Hepatocyte (in vitro differentiated cells): ENCODE data around the gene DIS3L2. TPM values are rescaled to one million over a fixed set of nuclear protein-coding genes. Genes with fewer than 3 reads are reported as not detected.

ENCODE experiments used
- DNase-seq: peaks from one replicate; pipeline ENCODE4 v3.0.0-alpha.2; 2016; ENCODE audit warnings: low spot score
- H2AFZ ChIP-seq: fragments of 200-600 bp; sonication (generic); 2 replicates; pipeline ENCODE4 v1.6.0; 2016; ENCODE audit warnings: antibody characterized with exemption, mild to moderate bottlenecking
- H3K27ac ChIP-seq: fragments of 200-600 bp; sonication (generic); 2 replicates; pipeline ENCODE4 v1.5.1; 2016; ENCODE audit warnings: mild to moderate bottlenecking
- H3K27me3 ChIP-seq: fragments of 200-600 bp; sonication (generic); 2 replicates; pipeline ENCODE4 v1.6.1; 2016
- H3K36me3 ChIP-seq: fragments of 200-600 bp; sonication (generic); replicated peaks from 2 replicates; pipeline ENCODE4 v1.5.1; 2016; ENCODE audit warnings: low read depth; ENCODE audit not compliant: insufficient read depth
- H3K4me1 ChIP-seq: fragments of 200-600 bp; sonication (generic); 2 replicates; pipeline ENCODE4 v1.5.1; 2016; ENCODE audit warnings: mild to moderate bottlenecking, moderate library complexity; ENCODE audit not compliant: insufficient read depth
- H3K4me2 ChIP-seq: fragments of 200-600 bp; sonication (generic); 2 replicates; pipeline ENCODE4 v1.6.0; 2016
- H3K4me3 ChIP-seq: fragments of 200-600 bp; sonication (generic); 2 replicates; pipeline ENCODE4 v1.5.1; 2016; ENCODE audit warnings: mild to moderate bottlenecking
- H3K79me2 ChIP-seq: fragments of 200-600 bp; sonication (generic); 2 replicates; pipeline ENCODE4 v1.6.0; 2017; ENCODE audit warnings: mild to moderate bottlenecking
- H3K9me2 ChIP-seq: fragments of 200-600 bp; sonication (generic); replicated peaks from 2 replicates; pipeline ENCODE4 v1.6.0; 2017; ENCODE audit warnings: mild to moderate bottlenecking; ENCODE audit not compliant: insufficient read depth
- H3K9me3 ChIP-seq: fragments of 200-600 bp; sonication (generic); 2 replicates; pipeline ENCODE4 v1.5.1; 2016; ENCODE audit warnings: low read depth, mild to moderate bottlenecking
- H4K20me1 ChIP-seq: fragments of 200-600 bp; sonication (generic); 2 replicates; pipeline ENCODE4 v1.6.0; 2016; ENCODE audit warnings: mild to moderate bottlenecking; ENCODE audit not compliant: insufficient read depth, poor library complexity, severe bottlenecking
- CTCF ChIP-seq: fragments of 200-600 bp; sonication (generic); IDR thresholded peaks from 2 replicates; pipeline ENCODE4 v1.5.1; 2016; ENCODE audit warnings: antibody characterized with exemption, mild to moderate bottlenecking; ENCODE audit not compliant: poor library complexity
- EZH2 ChIP-seq: fragments of 200-600 bp; sonication (generic); IDR thresholded peaks from 2 replicates; pipeline ENCODE4 v1.6.1; 2016; ENCODE audit warnings: antibody characterized with exemption, mild to moderate bottlenecking, borderline replicate concordance
- EZH2phosphoT487 ChIP-seq: fragments of 200-600 bp; sonication (generic); IDR thresholded peaks from one replicate; pipeline ENCODE4 v1.6.1; 2018; ENCODE audit warnings: antibody characterized with exemption, mild to moderate bottlenecking, low read depth, moderate library complexity; ENCODE audit not compliant: unreplicated experiment, severe bottlenecking
- WGBS: methylation state at CpG from one replicate; pipeline ENCODE4 v1.1.6; 2016; ENCODE audit warnings: low lambda C conversion rate; ENCODE audit errors: missing lambda C conversion rate; 5-methylcytosine and 5-hydroxymethylcytosine counted together
- polyA plus RNA-seq: library from polyadenylated mRNA; unstranded; fragments of >200 nt; fragmentation: Nextera tagmentation; extraction: Ambion mirVana; gene quantifications from 2 replicates; pipeline ENCODE4 v1.2.1, GENCODE V29; 2016
- total RNA-seq: library from RNA; depleted of rRNA; stranded (reverse); fragments of >200 nt; gene quantifications from 2 replicates; pipeline ENCODE4 v1.2.3, GENCODE V29; 2014

DIS3L2 gene
- total and polyA plus RNA-seq, 2 experiments from 2014 or later, result 19.5 to 20.0 TPM

GRCh38 chr2:231998046-231998445 lies 36.5 kb downstream of the DIS3L2 start:
- Histone ChIP-seq H3K36me3 (no peaks in the 10 kb centered on the region), H3K4me1 (no peaks in the 10 kb centered on the region), H3K27ac (no peak overlapping the region), H3K4me2 (no peak overlapping the region), H3K4me3 (no peak overlapping the region), H4K20me1 (no peaks in the 10 kb centered on the region), H3K9me2 (no peaks in the 10 kb centered on the region), H3K27me3 (no peaks in the 10 kb centered on the region), H2AFZ (no peak overlapping the region), H3K9me3 (no peaks in the 10 kb centered on the region), H3K79me2 (peaks cover 65% of the 10 kb centered on the region)
- TF ChIP-seq CTCF (no peak), EZH2 (no peak), EZH2phosphoT487 (no peak)
- DNase-seq, result no peak

- Histone ChIP-seq H3K9me2 (no peaks in the 10 kb centered on the region), H4K20me1 (no peaks in the 10 kb centered on the region), H2AFZ (no peak overlapping the region), H3K9me3 (no peaks in the 10 kb centered on the region), H3K79me2 (peaks cover 67% of the 10 kb centered on the region), H3K27ac (no peak overlapping the region), H3K4me3 (no peak overlapping the region), H3K4me2 (no peak overlapping the region), H3K4me1 (no peaks in the 10 kb centered on the region), H3K27me3 (no peaks in the 10 kb centered on the region), H3K36me3 (no peaks in the 10 kb centered on the region)
- 84% methylated on average over 2 of the region's 2 CpGs for WGBS
- TF ChIP-seq EZH2 (no peak), EZH2phosphoT487 (no peak), CTCF (no peak)
- DNase-seq, result no peak
These were observed 38.9 kb downstream of the DIS3L2 start for GRCh38 chr2:232000439-232000838.

DNA sequence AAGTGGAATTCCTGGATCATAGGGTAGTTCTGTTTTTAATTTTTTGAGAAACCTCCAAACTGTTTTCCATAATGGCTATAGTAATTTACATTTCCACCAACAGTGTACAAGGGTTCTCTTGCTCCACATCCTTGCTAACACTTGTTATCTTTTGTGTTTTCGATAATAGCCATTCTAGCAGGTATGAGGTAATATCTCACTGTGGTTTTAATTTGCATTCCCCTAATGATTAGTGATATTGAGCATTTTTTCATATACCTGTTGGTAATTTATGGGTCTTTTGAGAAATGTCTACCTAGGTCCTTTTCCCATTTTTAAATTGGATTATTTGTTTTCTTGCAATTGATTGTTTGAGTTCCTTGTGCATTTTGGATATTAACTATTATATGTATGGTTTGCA lies 39.6 kb downstream of the DIS3L2 start:
- no peaks in the 10 kb centered on the region for H3K27me3 ChIP-seq
- H3K9me2 ChIP-seq, result no peaks in the 10 kb centered on the region
- no peak overlapping the region for H3K4me3 ChIP-seq
- no peak for DNase-seq
- H3K27ac ChIP-seq, result no peak overlapping the region
- WGBS, result 100% methylated on average over 1 of the region's 1 CpG
- no peak overlapping the region for H3K4me2 ChIP-seq
- no peaks in the 10 kb centered on the region for H3K4me1 ChIP-seq
- H3K79me2 ChIP-seq, result peaks cover 62% of the 10 kb centered on the region
- H3K9me3 ChIP-seq, result no peaks in the 10 kb centered on the region
- no peaks in the 10 kb centered on the region for H4K20me1 ChIP-seq
- TF ChIP-seq CTCF (no peak), EZH2 (no peak), EZH2phosphoT487 (no peak)
- no peaks in the 10 kb centered on the region for H3K36me3 ChIP-seq
- H2AFZ ChIP-seq, result no peak overlapping the region

DNA sequence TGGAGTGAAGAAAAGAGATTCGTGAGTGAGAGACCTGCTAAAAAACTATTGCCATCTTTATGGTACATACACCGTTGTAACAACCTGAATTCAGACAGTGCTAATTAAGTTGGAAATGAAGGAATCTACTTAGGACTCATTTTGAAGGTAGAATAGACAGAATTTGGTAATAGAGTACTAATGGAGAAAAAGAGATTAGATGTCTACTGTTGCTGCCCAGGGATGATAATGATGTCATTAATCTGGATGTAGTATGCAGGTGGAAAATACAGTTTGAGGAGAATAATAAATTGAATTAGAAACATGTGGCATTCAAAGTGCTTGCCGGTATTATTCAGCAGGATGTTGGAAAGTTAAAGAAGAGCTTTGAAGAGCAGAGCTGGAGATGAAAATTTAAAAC lies 44.7 kb downstream of the DIS3L2 start:
- TF ChIP-seq EZH2phosphoT487 (no peak), CTCF (no peak), EZH2 (no peak)
- no peaks in the 10 kb centered on the region for H3K4me1 ChIP-seq
- no peak overlapping the region for H2AFZ ChIP-seq
- H3K9me2 ChIP-seq, result no peaks in the 10 kb centered on the region
- H3K4me2 ChIP-seq, result no peak overlapping the region
- no peaks in the 10 kb centered on the region for H3K27me3 ChIP-seq
- H3K27ac ChIP-seq, result no peak overlapping the region
- H3K9me3 ChIP-seq, result no peaks in the 10 kb centered on the region
- H4K20me1 ChIP-seq, result no peaks in the 10 kb centered on the region
- H3K4me3 ChIP-seq, result no peak overlapping the region
- peaks cover 47% of the 10 kb centered on the region for H3K79me2 ChIP-seq
- DNase-seq, result no peak
- no peaks in the 10 kb centered on the region for H3K36me3 ChIP-seq
- WGBS, result 93% methylated on average over 3 of the region's 3 CpGs
